Peyer's patch (tissue), 4 donors: ENCODE measurements around the gene ASXL1.
"Not testable (repeated sequence)": the region's sequence is repeated elsewhere in the genome, so short reads cannot be mapped to it uniquely, and the experiment has no call there.

Experiments used
- CTCF ChIP-seq, 6 experiments: fragments of 450-650 bp in 4 of 6; fragments of 200-600 bp in 2 of 6; sonication (generic) in 1 of 6; IDR thresholded peaks; one replicate each; pipeline ENCODE4 v1.5.1; 2017 to 2019; ENCODE audit warnings: antibody characterized with exemption in 6 of 6, mild to moderate bottlenecking in 3 of 6, moderate library complexity in 1 of 6
- POLR2A ChIP-seq, 2 donors: fragments of 450-650 bp; IDR thresholded peaks; one replicate each; pipeline ENCODE4 v1.5.1; 2017; ENCODE audit warnings: antibody characterized with exemption in 2 of 2, mild to moderate bottlenecking in 2 of 2, moderate library complexity in 2 of 2

DNA sequence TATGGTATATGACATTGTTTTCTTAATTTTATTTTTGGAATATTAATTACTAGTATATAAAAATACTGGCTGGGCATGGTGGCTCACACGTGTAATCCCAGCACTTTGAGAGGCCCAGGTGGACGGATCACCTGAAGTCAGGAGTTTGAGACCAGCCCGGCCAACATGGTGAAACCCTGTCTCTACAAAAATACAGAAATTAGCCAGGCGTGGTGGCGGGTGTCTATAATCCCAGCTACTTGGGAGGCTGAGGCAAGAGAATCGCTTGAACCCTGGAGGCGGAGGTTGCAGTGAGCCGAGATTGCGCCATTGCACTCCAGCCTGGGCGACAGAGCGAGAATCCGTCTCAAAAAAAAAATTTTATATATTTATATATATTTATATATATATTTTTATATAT, 35.9 kb upstream of the ASXL1 start:
- TF ChIP-seq POLR2A, CTCF (IDR thresholded peaks at IDR 0.05): not testable (repeated sequence)
